Measurements from ENCODE around the gene AK8.
A peak's percentile ranks its signal among the peaks of the same experiment; 100 is the strongest.

AK8 gene

DNA sequence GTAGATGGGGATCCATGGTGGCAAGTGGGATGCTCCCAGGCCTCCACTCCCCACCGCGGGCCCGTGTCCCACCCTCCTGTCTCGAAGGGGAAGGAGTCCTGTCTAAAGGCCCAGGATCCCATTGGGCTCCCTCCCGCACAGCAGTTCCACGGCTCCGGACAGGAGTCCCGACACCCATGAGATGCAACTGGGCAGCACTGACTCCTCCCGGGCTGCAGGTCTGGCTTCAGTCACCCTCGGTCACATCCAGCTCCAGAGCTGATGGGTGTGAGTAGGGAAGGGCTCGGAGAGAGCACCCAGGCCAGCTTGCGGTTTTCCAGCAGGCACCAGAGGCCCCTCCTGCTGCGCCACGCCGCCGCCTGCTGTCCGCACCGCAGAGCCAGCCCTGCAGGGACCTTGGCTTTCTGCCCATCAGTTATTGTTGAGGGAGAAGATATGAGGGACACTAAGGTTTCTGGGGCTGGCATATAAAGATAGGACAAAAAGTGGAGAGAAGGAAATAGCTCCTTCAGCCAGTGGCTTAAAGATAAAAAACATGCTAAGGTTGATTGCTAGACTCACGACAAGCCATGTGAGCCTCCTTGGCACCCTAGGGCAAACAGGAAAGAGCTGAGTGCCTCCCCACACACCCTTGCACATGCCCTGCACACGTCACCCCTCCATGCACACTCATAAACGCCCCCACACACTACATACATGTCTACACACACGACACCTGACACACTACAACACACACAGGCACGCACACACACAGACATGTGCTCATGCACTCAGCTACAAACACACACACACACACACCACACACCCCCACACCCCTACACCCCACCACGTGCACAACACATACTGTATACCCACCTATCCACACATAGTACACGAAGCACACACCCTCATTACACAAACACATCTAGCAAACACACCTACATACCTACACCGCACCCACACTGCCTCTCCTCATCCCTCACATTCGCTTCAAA is 79.0 kb downstream of the AK8 start:
- DNase-seq (ENCODE audit: low spot score), result peak; percentile 62

DNA sequence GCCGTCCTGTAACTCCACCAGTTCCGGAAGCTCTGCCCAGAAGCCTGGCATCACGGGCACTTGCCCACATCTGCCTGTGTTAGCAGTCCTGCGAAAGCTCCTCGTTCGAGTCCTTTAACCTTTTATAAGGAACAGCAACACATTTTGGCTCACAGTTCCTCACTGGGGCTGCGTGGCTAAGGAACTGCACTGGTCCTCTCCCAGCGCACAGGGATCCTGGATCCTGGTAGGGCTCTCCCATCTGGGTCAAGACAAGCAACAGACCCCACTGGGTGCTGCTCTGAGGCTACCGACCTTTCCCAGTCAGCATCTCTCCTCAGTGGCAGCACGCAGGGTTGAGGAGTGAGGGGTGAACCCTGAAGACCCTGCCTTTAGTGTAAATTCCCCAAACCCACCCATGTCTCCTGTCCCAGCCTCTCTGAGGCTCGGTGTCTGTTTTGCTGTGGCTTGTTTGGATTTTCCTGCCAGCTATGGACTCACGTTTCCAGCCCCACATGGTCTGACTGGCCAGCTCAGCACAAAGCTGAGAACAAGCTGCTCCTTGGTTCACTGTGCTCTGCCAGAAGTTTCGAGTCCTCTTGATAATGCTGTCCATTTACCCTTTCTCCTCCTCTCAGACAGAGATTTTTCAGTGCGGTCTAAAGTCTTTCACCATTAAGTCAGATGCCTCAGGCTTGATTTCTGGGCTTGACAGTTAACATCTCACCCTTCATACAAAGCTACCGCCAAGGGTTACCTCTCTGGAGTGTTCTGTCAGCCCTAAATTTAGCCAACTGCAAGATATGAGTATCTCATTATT is 80.0 kb downstream of the AK8 start:
- no peak for DNase-seq (ENCODE audit: low spot score)

DNA sequence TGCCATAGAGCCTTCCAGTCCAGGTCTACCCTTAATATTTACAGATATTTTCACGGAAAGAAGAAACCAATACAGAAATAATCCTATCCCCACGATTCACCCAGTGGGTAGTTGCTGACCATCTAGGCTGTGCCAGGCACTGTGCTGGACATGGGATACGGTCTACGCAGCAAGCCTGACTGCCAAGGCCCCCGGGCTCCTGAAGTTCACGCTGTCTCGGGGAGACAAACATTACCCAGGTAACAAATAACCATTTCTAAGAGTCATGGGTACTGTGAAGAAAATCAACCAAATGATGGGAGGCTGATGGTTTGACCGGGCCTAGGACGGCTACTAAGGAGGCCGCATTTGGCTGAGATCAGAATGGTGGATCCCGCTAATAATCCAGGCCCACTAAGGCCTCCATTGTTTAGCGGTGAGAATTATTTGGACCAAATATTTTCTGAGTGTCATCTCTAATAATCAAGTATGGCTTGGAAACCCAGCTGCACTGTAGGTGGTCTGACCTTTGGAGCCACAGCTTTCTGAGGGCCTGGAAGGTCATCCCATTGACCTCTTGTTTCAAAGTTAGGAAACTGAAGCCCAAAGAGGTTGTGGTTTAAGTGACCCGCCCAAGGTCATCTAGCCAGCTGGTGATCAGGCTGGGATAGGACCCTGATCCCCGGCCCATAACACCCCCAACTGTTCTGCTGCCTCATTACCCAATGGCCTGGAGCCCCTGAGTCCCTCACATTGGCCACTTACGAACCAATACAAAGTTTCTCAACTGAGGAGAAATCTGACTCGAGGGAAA is 82.4 kb downstream of the AK8 start:
- DNase-seq (ENCODE audit: low spot score), result no peak

DNA sequence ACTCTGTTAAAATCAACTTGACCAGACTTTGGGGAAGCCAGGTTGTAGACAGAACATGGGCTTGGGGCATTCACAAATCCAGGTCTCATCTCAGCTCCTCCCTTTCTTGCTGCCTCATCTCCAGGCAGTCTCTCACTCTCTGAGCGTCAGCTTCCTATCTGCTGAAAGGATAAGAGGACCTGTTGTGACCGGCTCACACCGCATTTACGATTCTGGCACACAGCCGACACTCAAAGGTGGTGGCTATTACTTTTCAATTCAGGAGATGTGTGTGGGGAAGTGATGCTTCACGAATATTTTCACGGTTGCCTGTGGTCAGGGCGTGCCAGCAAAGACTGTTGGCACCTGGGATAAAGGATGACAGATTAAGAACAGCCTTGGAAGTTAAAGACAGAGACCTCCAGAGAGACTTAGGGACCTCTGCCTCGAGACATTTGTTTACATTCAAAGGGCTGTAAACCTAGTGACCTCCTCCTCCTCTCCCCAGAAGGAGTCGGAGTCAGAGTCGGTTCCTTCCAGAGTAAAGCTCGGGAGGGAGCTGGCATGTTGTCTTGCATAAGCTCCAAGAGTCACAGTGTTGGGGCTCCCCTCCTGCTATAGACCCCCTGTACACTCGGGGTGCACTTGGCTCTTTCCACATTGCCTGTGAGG is 83.2 kb downstream of the AK8 start:
- no peak for DNase-seq (ENCODE audit: low spot score)

DNA sequence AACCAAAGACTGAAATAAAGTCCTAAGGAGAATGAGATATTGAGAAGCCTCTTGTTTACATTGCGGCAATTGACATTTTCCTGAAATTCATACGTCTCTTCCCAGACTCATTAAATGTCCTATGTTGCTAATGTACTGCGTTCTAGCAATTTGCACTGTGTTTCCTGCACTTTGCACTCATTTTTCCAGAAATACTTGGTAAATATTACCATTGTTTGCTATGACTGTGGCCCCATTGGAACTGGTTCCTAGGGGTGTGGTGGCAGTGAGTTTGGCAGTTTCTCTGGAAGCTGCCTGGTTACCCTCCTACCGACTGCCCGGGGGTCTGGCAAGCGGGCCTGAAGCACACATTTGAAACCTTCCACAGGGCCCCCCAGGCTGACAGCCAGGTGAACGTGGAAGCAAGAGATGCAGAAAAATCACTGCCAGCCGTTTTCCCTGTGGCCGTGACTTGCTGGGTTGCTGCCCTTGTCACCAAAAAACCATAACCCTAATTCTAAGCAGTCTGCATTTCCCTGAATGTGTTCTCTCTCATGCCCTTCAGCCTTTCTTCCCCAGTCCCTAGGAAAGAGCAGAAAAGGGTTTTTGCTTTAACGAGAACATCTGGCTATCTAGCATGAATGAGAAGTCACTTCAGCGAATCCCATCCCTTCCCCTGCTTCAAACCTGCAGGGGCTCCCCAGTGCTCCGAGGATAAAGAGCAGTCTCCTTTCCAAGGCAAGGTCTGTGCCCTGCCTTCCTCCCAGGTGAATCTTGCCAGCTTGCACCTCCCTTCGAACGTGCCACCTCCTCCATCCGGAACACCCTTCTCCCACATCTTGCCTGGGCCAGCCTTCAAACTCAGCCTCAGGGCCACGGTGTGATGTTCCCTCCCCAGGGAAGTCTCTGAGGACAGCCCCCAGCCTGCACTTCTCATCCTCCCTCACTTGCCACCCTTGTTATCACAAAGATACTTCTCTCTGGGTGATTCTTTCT is 84.2 kb downstream of the AK8 start:
- no peak for DNase-seq (ENCODE audit: low spot score)

DNA sequence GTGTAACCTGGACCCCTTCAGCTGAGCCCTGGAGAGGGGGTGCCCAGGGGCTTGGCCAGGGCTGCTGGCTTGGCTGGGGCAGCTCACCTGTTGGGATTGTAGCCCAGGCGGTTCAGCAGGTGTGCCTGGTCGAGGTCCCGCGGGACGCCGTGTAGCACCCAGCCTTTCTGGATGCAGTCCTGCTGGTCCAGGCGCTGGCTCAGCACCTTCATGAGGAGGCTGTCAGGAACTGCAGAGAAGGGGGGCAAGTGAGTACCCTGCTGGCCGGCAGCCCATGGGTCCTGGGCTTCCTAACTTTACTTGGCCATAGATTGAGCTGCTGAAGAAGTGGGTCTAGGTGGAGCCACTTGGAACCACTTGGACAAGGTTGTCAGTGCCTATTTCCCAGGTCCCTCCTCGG is 85.5 kb downstream of the AK8 start:
- no peak for DNase-seq (ENCODE audit: low spot score)

DNA sequence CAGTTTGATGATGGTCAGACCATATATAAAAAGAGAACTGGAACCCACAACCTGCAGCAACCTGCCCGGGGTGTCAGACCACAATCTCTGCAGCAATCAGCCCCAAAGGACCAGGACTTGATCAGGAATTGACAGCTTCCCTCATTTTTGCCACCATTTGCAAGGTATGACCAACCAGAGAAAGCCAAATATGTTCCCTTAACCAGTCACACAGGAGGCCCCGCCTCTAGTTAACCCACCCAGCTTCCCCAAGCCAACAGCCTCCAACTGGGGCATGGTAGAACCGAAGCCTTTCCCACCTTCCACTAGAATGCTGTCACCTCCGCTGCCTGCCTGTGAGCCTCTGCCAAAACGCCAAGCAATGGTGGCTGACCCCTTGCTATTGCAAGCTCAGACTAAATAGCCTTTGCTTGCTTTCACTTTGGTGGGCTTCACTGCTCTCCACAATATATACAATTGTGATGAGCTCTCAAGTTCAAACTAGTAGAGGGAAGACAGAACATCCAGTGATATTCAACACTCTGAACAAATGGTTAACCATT is 86.3 kb downstream of the AK8 start:
- DNase-seq (ENCODE audit: low spot score), result no peak

DNA sequence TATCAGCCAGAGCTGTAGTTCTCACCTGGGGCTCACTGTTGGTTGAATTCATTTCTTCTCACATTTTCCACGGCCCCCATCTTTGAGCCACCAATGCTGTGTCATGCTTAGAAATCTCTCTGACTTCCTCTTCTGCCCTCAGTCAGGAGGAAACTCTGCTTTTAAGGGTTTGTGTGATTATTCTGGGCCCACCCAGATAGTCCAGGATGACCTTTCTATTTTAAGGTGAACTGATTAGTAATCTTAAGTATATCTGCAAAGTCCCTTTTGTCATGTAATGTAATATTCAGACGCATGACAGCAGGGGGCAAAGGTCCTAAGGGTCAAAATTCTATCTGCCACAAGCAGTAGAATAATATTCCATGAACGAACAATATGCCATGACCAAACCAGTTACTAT is 88.4 kb downstream of the AK8 start:
- DNase-seq (ENCODE audit: low spot score), result no peak

DNA sequence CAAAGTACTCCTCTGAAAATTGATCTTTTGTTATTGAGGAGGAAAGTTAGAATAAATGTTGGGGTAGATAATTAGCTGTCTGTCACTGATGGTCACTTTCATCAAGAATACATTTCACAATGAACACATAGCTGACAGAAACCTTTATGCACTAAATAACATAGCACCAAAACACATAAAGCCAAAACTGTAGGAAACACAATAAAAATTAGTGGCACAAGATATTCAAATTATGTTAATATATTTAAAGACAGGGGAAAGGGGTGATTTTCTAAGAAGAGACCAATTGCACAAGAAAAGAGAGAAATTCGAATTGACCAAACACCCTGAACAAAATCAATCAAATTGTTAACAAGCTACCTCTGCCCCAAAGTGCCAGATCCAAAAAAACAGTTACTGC is 89.7 kb downstream of the AK8 start:
- DNase-seq (ENCODE audit: low spot score), result no peak

DNA sequence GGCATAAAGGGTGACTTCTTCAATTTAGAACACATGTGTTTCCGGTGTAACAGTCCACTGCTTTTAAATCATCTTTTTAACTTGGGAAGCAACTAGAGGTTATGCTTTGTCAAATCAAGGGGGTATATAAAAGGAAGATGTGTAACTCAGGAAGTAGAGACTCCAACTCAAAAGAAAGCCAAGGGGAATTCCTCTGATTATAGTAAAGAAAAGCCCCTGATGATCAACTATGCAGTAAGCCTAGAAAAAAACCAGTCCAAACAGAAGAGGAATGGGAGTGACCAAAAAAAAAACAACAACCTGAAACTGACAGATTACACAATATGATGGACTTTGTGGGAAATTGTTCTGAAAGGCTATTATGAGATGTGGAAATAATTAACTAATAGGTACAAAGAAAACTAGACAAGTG is 90.3 kb downstream of the AK8 start:
- no peak for DNase-seq (ENCODE audit: low spot score)

DNA sequence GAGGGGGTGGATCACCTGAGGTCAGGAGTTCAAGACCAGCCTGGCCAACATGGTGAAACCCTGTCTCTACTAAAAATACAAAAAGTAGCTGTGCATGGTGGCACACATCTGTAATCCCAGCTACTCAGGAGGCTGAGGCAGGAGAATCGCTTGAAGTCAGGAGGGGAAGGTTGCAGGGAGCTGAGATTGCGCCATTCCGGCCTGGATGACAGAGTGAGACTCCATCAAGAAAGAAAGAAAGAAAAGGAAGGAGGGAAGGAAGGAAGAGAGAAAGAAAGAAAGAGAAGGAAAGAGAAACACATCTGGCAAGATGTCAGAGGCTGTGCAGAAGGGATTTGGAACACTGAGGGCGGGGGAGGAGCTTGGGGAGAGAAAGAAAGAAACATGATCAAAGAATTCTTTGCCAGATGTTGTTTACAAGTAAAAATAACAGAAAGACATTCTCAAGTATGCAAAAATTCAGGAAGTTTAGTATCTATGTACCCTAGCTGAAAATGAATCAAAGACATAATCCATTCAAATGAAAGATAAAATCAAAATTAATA is 93.7 kb downstream of the AK8 start:
- no peak for DNase-seq (ENCODE audit: low spot score)

DNA sequence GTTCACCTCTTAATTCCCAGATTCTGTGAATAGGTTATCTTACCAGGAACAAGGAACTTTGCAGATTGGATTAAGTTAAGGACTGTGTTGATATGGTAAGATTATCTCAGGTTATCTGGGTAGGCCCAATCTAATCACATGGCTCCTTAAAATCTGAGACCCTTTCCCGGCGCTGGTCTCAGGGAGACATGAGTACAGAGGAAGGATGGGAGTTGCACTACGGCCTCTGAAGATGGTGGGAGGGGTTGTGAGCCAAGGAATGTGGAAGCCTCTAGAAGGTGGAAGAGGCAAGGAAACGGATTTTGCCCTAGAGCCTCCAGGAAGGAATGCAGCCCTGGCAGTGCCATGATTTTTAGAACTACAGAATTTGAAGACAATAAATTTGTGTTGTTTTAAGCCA is 95.1 kb downstream of the AK8 start:
- no peak for DNase-seq (ENCODE audit: low spot score)

DNA sequence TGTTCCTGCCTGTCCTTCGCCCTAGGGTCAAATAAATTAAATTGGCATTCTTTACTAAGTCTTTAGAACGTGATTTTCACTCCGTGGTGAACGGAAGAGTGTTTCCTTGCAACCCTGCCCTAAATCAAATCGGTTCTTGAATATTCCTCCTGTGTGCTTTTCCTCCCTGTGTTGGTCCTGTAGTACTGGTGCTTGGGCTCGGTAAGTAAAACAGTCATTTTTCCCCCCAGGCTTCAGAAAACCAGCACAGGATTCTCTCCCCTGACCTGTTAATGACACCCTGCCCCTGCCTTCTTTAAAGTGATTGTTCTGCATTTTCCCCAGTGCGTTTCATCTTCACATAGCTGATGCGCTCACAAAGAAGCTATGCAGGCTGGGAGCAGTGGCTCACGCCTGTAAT is 96.0 kb downstream of the AK8 start:
- DNase-seq (ENCODE audit: low spot score), result no peak

DNA sequence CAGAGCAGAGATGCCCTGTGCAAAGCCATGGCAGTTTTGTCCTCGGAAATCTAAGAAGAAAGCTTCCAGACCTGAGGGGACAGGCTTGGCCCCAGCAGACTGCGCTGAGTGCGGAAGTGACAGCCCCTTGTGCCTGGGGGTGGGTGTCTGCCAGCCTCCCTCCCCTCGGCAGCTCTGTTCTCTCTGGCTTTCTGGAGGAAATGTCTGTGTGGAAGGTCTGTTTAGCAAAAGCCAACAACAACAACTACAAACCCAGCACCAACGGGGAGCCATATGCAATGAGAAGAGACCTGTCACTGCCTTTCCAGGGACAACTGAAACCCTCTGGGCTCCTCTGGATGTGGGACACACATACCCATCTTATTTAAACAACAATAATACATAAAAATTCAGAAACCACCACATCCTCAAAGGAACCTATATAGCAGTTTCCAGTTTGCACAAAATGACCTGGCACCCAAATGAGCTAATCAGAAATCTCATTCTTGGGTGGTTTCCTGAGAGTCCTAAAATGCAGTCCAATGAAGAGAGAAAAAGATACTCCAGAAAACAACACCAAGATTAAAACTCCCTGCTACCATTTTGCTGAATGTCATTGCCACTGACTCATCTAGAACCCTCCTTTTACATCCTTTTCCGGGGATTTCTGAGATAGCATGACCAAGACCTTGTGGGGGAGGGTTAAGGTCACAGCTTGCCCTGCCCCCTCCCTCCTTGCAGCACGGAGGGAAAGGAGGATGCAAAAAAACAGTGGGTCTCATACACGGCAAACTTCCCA is 97.7 kb downstream of the AK8 start:
- DNase-seq (ENCODE audit: low spot score), result no peak

DNA sequence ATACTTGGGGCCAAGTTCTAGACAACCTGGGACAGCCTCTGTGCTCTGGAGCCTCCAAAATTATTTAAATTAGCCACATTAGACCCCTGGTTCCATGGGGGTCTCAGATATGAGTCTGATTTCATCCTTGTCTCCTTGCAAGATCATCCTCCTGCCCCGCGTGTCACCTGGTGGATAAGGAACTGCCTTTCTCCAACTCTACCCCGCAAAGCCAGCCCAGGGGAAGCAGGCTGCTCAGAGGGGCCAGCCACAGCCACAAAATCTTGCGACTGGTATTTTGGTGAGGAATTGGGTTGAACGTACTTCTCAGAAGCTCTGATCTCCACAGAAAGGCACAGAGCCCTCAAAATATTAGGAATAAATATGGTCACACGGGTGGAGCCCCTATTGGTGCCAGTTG is 101.2 kb downstream of the AK8 start:
- no peak for DNase-seq (ENCODE audit: low spot score)

DNA sequence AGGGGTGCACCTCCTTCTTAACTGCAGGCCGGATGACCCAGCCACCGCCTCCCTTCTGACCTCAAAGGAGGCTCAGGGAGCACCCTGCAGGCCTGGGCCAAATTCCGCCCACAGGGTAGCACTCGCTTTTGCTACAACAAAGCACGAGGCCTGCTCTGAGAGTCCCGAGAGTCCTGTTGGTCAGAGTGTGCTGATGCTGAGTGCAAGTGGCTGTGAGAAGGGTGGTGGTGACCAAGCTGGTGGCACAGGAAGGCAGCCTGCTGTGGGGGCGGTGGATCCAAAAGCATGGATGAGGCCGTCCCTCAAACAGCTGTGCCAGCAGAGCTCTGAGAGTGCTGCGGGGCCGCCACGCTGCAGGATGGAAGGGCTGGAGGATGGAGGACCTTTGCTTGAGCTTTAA is 101.8 kb downstream of the AK8 start:
- no peak for DNase-seq (ENCODE audit: low spot score)

DNA sequence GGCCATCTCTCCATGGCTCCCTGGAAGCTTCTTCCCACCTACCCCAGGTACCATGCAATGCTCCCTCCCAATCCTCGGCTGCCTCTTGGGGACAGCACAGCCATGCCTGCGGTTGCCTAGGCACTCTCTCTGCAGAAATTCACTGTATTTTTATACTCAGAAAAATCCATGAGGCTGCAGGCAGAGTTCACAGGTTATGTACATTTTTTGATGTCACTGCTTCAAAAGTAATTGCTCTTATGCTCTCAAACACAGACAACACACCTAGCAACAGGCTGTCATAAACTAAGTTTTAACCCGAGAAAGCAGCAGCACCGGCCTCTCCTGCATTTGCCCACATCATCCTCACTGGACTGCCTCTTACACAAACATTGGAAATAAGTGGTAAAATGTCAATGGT is 102.4 kb downstream of the AK8 start:
- DNase-seq (ENCODE audit: low spot score), result no peak

DNA sequence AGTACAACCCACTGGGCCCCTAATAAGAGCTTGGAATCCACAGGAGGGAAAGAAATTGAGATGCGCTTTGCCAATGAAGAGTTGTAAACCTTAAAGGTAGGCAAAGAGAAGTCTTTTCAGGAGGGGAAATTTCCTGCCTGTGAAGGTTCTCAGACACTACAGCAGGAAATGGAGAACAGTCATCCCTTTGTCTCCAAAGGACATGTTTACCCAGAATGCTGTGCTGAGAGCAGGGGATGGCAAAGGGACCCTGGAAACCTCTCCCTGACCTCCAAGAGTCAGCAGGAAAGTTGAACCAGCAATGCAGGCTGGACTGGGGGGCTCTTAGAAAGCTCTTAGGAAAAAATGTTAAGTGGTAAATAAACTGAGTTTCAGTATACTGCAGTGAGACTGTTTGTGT is 103.2 kb downstream of the AK8 start:
- no peak for DNase-seq (ENCODE audit: low spot score)
